ENCODE results near the gene KBTBD6.

DNA sequence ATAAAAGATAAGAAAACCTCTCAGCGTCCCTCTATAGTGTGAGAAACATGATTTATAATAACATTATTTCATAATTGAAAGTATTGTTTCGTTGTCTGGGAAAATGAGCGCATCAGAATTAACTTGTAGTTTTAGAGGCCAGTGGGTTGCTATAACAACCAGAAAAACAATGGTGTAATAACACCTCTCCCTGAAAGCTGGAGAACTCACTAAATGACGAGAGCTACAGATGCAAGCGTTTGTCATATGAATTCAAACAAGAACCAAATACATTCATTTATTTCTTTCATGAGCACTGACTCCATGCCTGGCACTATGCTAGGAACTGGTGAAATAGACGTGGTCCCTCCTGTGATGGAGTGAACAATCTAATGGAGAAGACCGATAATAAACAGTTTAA lies 45.4 kb upstream of the KBTBD6 start:
- TF ChIP-seq, protein P1, sequence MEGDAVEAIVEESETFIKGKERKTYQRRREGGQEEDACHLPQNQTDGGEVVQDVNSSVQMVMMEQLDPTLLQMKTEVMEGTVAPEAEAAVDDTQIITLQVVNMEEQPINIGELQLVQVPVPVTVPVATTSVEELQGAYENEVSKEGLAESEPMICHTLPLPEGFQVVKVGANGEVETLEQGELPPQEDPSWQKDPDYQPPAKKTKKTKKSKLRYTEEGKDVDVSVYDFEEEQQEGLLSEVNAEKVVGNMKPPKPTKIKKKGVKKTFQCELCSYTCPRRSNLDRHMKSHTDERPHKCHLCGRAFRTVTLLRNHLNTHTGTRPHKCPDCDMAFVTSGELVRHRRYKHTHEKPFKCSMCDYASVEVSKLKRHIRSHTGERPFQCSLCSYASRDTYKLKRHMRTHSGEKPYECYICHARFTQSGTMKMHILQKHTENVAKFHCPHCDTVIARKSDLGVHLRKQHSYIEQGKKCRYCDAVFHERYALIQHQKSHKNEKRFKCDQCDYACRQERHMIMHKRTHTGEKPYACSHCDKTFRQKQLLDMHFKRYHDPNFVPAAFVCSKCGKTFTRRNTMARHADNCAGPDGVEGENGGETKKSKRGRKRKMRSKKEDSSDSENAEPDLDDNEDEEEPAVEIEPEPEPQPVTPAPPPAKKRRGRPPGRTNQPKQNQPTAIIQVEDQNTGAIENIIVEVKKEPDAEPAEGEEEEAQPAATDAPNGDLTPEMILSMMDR (IDR thresholded peaks at IDR 0.05), result no peak
- no peak for TF ChIP-seq POLR2A (IDR thresholded peaks at IDR 0.05)
